AG09309 (cell line): ENCODE measurements around the gene POLN.

Source experiments
- DNase-seq: peaks from one replicate; pipeline ENCODE4 v3.0.0-alpha.2; 2010; ENCODE audit warnings: low read depth
- H3K4me3 ChIP-seq: 2 replicates; pipeline ENCODE4 v1.5.1; 2011; ENCODE audit warnings: mild to moderate bottlenecking, low read depth, low read length, moderate library complexity; ENCODE audit not compliant: control insufficient read depth
- CTCF ChIP-seq: IDR thresholded peaks from 2 replicates; pipeline ENCODE4 v1.5.1; 2011; ENCODE audit warnings: mild to moderate bottlenecking, low read depth, low read length, inconsistent platforms; ENCODE audit not compliant: insufficient read depth, control insufficient read depth; ENCODE audit errors: missing control alignments

POLN gene

GRCh38 chr4:2044542-2045517 lies 197.1 kb downstream of the POLN start:
- DNase-seq = no peak
- no peak overlapping the region for H3K4me3 ChIP-seq
- TF ChIP-seq CTCF = no peak

GRCh38 chr4:2044119-2044485 lies 197.8 kb downstream of the POLN start:
- no peak for TF ChIP-seq CTCF
- no peak for DNase-seq
- H3K4me3 ChIP-seq = no peak overlapping the region

- H3K4me3 ChIP-seq = no peak overlapping the region
- no peak for DNase-seq
- no peak for TF ChIP-seq CTCF
Observed at GRCh38 chr4:2043396-2044118, 198.4 kb downstream of the POLN start.

DNA sequence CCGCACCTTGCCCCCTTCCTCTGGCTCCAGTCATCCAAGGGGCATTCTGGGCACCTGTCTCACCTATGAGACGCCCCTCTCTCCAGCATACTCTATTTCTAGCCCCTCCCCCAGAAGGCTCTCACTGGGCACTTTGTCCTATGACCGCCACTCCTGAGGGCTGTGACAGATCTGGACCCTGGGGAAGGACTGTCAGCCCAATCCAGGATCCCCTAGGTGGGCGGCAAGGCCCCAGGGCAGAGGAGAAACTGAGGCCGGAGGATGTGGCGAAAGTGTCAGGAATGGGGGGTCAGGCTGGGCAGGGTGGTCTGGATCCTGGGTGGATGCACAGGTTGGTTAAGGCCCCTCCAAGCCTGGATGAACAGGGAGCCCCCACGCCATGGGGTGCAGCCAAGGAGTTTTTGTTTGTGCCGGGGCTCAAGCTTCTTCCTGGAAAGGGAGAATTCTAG lies 198.9 kb downstream of the POLN start:
- no peak for DNase-seq
- peak overlapping the region; percentile 92; the same call in 1 of the 2 replicates for H3K4me3 ChIP-seq

DNA sequence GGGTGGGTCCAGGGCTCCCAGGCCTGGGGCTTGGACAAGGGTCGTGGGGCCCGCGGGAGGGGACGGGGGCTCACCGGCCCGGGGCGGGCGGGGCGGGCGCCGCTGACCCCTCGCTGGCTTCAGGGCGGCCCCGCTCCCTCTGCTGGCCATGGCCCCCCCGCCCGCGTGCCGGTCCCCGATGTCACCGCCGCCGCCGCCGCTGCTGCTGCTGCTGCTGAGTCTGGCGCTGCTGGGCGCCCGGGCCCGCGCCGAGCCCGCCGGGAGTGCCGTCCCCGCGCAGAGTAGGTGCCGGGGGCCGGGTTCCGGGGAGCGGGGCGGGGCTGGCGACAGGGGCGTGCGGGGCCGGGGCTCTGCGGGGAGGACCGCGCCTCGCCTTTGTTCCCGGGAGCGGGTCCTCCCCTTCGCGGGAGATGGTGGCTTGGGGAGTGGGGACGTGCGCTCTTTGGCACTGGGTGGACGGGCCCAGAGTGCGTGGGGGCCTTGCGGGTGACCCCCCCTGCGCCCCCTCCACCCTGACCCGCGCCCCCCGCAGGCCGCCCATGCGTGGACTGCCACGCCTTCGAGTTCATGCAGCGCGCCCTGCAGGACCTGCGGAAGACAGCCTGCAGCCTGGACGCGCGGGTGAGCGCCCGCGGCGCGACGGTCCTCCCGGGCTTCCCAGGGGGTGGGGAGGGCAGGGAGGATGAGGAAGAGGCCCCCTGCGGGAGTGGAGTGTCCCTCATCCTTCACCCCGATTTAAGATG lies 199.5 kb downstream of the POLN start:
- no peak for DNase-seq
- TF ChIP-seq CTCF = no peak
- peak overlapping the region; percentile 92 for H3K4me3 ChIP-seq

More for the DNA sequence above, 198.9 kb downstream of the POLN start:
- TF ChIP-seq CTCF = no peak
